KMS-11 (cell line): ENCODE results near the gene EPS8L1.

Experiments used
- H2AFZ ChIP-seq: fragments of 200-600 bp; sonication (generic); 2 replicates; pipeline ENCODE4 v1.6.1; 2016; ENCODE audit warnings: antibody characterized with exemption, mixed run types, low read depth
- H3K27ac ChIP-seq: fragments of 200-600 bp; sonication (generic); 2 replicates; pipeline ENCODE4 v1.6.1; 2016; ENCODE audit warnings: mild to moderate bottlenecking, mixed run types
- H3K27me3 ChIP-seq: fragments of 200-600 bp; sonication (generic); 2 replicates; pipeline ENCODE4 v1.6.1; 2017; ENCODE audit warnings: mild to moderate bottlenecking, low read depth, mixed run types, moderate library complexity; ENCODE audit not compliant: insufficient read depth
- H3K36me3 ChIP-seq: fragments of 200-600 bp; sonication (generic); 2 replicates; pipeline ENCODE4 v1.6.1; 2017; ENCODE audit warnings: mild to moderate bottlenecking, mixed run types; ENCODE audit not compliant: insufficient read depth
- H3K4me1 ChIP-seq: fragments of 200-600 bp; sonication (generic); 2 replicates; pipeline ENCODE4 v1.6.1; 2016; ENCODE audit warnings: mild to moderate bottlenecking, low read depth, mixed run types; ENCODE audit not compliant: poor library complexity, severe bottlenecking
- H3K4me2 ChIP-seq: fragments of 200-600 bp; sonication (generic); 2 replicates; pipeline ENCODE4 v1.7.0; 2016; ENCODE audit warnings: mild to moderate bottlenecking, mixed run types
- H3K4me3 ChIP-seq: fragments of 200-600 bp; sonication (generic); IDR thresholded peaks from 2 replicates; pipeline ENCODE4 v1.6.1; 2017; ENCODE audit warnings: low read depth, low read length, mixed read lengths; ENCODE audit not compliant: insufficient read depth
- H3K79me2 ChIP-seq: fragments of 200-600 bp; sonication (generic); 2 replicates; pipeline ENCODE4 v1.6.1; 2016; ENCODE audit warnings: low read depth, mixed run types; ENCODE audit not compliant: insufficient read depth
- H3K9ac ChIP-seq: fragments of 200-600 bp; sonication (generic); 2 replicates; pipeline ENCODE4 v1.6.1; 2016; ENCODE audit warnings: mild to moderate bottlenecking, mixed run types
- H4K20me1 ChIP-seq: fragments of 200-600 bp; sonication (generic); 2 replicates; pipeline ENCODE4 v1.6.1; 2016; ENCODE audit warnings: mild to moderate bottlenecking, mixed run types; ENCODE audit not compliant: insufficient read depth
- TF ChIP-seq, protein P1 (sequence below): fragments of 200-600 bp; sonication (generic); conservative IDR thresholded peaks from 2 replicates; pipeline ENCODE4 v1.6.1; 2017; ENCODE audit warnings: low read depth, mild to moderate bottlenecking, antibody characterized with exemption, low read length, moderate library complexity, mixed read lengths

Gene EPS8L1

DNA sequence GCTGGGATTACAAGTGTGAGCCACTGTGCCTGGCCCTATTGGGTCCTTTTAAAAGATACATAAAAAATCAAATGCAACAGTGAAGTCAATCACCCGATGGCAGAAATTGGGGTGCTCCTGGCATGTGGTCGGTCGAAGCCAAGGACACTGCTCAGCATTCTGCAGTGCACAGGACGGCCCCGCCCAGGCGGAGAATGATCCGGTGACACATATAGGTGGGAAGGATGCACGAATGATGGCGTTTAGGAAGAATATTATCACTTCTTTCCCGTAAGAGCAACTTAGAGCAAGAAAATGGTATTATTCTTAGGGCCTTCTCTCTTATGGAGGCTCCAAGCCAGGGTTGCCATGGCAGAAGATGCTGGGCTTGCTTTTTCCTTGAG is 34.4 kb upstream of the EPS8L1 start:
- no peak overlapping the region for H3K4me2 ChIP-seq
- H3K27ac ChIP-seq = no peak overlapping the region
- no peaks in the 10 kb centered on the region for H3K4me1 ChIP-seq
- no peaks in the 10 kb centered on the region for H3K27me3 ChIP-seq
- no peak overlapping the region for H3K4me3 ChIP-seq
- TF ChIP-seq, protein P1, sequence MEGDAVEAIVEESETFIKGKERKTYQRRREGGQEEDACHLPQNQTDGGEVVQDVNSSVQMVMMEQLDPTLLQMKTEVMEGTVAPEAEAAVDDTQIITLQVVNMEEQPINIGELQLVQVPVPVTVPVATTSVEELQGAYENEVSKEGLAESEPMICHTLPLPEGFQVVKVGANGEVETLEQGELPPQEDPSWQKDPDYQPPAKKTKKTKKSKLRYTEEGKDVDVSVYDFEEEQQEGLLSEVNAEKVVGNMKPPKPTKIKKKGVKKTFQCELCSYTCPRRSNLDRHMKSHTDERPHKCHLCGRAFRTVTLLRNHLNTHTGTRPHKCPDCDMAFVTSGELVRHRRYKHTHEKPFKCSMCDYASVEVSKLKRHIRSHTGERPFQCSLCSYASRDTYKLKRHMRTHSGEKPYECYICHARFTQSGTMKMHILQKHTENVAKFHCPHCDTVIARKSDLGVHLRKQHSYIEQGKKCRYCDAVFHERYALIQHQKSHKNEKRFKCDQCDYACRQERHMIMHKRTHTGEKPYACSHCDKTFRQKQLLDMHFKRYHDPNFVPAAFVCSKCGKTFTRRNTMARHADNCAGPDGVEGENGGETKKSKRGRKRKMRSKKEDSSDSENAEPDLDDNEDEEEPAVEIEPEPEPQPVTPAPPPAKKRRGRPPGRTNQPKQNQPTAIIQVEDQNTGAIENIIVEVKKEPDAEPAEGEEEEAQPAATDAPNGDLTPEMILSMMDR = no peak
- H3K79me2 ChIP-seq = no peaks in the 10 kb centered on the region
- no peak overlapping the region for H3K9ac ChIP-seq
- no peaks in the 10 kb centered on the region for H3K36me3 ChIP-seq
- H4K20me1 ChIP-seq = no peaks in the 10 kb centered on the region
- H2AFZ ChIP-seq = no peak overlapping the region

DNA sequence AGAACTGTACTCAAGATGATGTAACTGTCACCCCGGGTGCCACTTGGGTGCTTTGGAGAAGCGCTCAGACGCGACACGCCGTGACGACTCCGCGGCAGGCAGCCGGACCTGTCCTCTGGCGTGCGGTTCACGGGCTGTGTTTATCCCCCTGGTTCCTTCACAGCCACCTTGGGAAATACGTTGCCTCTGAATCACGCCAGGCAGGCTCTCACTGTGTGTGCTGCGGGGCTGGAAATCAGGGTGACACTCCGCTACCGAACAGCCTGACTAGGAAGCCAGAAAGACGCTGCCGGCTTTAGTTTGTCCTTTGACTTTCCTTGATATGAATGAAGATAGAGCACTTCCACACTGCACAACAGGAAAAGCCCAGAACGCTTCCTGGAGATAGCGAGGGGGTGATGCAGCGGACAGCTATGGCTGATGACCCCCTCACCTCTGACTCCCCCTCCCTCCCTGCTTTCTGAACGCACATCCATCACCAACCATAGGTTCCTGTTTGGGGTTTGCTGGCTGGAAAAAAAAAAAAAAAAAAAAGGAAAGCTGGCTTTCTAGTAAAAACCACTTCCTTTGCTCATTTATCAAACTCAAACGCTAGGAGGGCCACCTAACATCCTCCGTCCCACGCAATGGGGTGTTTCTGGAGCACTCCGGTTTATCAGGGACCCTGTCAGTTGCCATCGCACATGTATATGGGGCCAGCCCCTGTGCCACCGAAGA is 33.9 kb upstream of the EPS8L1 start:
- no peaks in the 10 kb centered on the region for H4K20me1 ChIP-seq
- TF ChIP-seq, protein P1 = no peak
- H3K9ac ChIP-seq = no peak overlapping the region
- no peak overlapping the region for H3K4me3 ChIP-seq
- H3K4me1 ChIP-seq = no peaks in the 10 kb centered on the region
- no peak overlapping the region for H2AFZ ChIP-seq
- H3K27ac ChIP-seq = no peak overlapping the region
- H3K4me2 ChIP-seq = no peak overlapping the region
- no peaks in the 10 kb centered on the region for H3K27me3 ChIP-seq
- H3K79me2 ChIP-seq = no peaks in the 10 kb centered on the region
- H3K36me3 ChIP-seq = no peaks in the 10 kb centered on the region

DNA sequence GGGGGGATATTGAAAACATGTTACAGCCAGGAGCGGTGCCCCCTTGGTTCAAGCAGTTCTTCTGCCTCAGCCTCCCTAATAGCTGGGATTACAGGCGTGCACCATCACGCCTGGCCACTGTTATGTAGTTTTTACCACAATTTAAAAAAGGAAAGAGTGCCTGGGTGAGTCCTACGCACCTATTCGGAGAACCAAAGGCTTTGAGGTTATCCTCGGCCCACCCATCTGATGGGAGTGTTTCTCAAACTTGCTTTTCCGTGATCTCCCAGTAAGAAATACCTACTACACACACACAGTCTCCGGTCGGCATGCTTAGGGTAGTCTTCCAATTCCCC is 33.4 kb upstream of the EPS8L1 start:
- H4K20me1 ChIP-seq = no peaks in the 10 kb centered on the region
- H3K36me3 ChIP-seq = no peaks in the 10 kb centered on the region
- no peak overlapping the region for H3K9ac ChIP-seq
- no peak overlapping the region for H2AFZ ChIP-seq
- no peak overlapping the region for H3K4me3 ChIP-seq
- H3K79me2 ChIP-seq = no peaks in the 10 kb centered on the region
- no peak overlapping the region for H3K27ac ChIP-seq
- H3K4me1 ChIP-seq = no peaks in the 10 kb centered on the region
- no peak overlapping the region for H3K4me2 ChIP-seq
- H3K27me3 ChIP-seq = no peaks in the 10 kb centered on the region
- TF ChIP-seq, protein P1 = no peak

DNA sequence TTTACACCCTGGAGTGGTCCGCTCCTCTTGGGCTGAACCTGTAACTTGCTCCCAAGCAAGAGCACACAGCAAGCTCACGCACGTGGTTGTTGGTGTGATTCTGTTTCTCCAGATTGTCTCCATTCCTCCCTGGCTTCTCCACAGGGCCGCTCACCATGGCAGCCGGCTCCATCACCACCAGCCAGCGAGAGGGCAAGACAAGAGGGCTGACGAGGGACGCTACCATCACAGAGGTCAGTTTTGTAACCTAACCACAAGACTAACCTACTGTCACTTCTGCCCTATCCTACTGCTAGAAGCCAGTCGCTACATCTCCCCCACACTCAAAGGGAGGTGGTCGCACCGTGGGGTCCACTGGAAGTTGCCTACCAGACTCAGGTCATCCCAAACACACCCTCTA is 33.0 kb upstream of the EPS8L1 start:
- H3K4me1 ChIP-seq = no peaks in the 10 kb centered on the region
- H3K9ac ChIP-seq = no peak overlapping the region
- H3K4me2 ChIP-seq = no peak overlapping the region
- H3K36me3 ChIP-seq = no peaks in the 10 kb centered on the region
- no peaks in the 10 kb centered on the region for H4K20me1 ChIP-seq
- no peak overlapping the region for H2AFZ ChIP-seq
- H3K27ac ChIP-seq = no peak overlapping the region
- no peaks in the 10 kb centered on the region for H3K27me3 ChIP-seq
- no peak overlapping the region for H3K4me3 ChIP-seq
- H3K79me2 ChIP-seq = no peaks in the 10 kb centered on the region
- TF ChIP-seq, protein P1 = no peak
